GM08714 (cell line): ENCODE data around the gene PLPP3.

Experiments
- H3K4me3 ChIP-seq: fragments of 200-500 bp; sonication (Bioruptor generic); 2 replicates; pipeline ENCODE4 v1.5.1; 2014; ENCODE audit warnings: mild to moderate bottlenecking, low read length, inconsistent platforms
- ZNF274 ChIP-seq: IDR thresholded peaks from 2 replicates; pipeline ENCODE4 v1.6.1; 2012; ENCODE audit warnings: mild to moderate bottlenecking, low read depth, low read length

The PLPP3 gene

GRCh38 chr1:56510642-56511021 is 68.7 kb downstream of the PLPP3 start:
- no peak for TF ChIP-seq ZNF274

DNA sequence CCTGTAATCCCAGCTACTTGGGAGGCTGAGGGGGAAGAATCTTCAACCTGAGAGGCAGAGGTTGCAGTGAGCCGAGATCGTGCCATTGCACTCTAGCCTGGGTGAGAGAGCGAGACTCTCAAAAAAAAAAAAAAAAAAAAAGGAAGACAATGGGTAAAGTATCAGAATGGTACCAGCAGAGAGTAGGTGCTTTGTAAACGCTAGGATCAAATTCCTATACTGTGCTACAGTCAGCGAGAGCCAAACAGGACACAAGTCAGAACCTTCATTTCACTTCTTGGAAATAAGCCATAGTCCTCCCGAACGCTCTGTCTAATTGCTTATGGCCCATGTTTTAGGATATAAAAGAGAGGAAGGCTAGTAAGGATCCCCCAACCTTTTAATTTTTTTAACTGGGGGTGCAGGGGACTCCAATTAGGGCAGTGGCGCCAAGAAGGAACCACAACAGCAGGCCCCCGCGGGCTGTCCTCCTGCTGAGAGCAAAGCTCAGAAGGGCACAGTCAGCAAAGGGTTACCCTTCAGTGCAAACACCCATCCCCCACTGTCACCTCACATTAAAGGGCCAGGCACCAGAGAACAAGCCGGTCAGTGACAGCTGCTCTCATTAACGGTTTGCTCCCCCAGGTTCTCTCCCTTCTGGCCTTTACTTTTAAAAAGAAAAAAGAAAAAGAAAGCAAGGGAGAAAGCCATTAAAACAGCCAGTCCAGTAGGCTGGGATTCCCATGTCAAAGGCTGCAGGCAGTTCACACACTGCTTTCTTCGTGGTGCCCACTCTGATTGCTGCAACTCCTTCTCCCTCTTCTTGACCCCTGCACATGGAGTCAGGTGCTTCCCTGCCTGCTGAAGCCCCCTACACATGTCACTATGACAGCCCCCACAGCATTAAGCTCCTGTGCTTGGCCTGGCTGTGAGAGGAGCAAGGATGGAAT is 69.4 kb downstream of the PLPP3 start:
- TF ChIP-seq ZNF274 = no peak
- H3K4me3 ChIP-seq = no peak overlapping the region

More at GRCh38 chr1:56510642-56511021, 68.7 kb downstream of the PLPP3 start:
- no peak overlapping the region for H3K4me3 ChIP-seq

- TF ChIP-seq ZNF274 = no peak
- H3K4me3 ChIP-seq = no peak overlapping the region
Measured at GRCh38 chr1:56508523-56508983, 70.8 kb downstream of the PLPP3 start.

GRCh38 chr1:56507925-56508522 is 71.3 kb downstream of the PLPP3 start:
- no peak for TF ChIP-seq ZNF274
- no peak overlapping the region for H3K4me3 ChIP-seq

GRCh38 chr1:56506951-56507491 is 72.3 kb downstream of the PLPP3 start:
- TF ChIP-seq ZNF274 = no peak
- no peak overlapping the region for H3K4me3 ChIP-seq

GRCh38 chr1:56505792-56506743 is 73.3 kb downstream of the PLPP3 start:
- no peak overlapping the region for H3K4me3 ChIP-seq

GRCh38 chr1:56502700-56503245 is 76.6 kb downstream of the PLPP3 start:
- no peak overlapping the region for H3K4me3 ChIP-seq
- TF ChIP-seq ZNF274 = no peak

More at GRCh38 chr1:56505792-56506743, 73.3 kb downstream of the PLPP3 start:
- no peak for TF ChIP-seq ZNF274

DNA sequence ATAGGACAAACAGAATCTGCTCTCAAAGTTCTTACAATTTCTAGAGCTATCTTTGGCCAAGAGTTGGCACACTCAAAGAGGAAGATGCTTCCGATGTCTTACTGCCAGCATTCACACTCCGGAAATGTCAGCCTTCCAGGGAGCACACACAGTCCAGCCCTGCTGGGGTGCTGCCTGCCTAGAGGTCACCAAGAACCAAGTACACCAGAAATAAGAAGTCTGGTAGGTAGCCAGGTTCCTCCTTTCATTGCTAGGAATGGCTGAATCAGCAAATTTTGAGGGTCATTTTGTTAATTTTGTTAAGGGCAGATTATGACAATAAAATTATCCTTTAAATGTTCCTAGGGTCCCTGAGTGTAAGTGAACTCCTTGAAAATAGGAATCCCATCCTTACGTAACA is 77.5 kb downstream of the PLPP3 start:
- H3K4me3 ChIP-seq = no peak overlapping the region
- no peak for TF ChIP-seq ZNF274

- no peak for TF ChIP-seq ZNF274
- no peak overlapping the region for H3K4me3 ChIP-seq
Measured at GRCh38 chr1:56501426-56501825, 77.9 kb downstream of the PLPP3 start.

GRCh38 chr1:56496821-56497772 is 82.3 kb downstream of the PLPP3 start:
- TF ChIP-seq ZNF274 = no peak

GRCh38 chr1:56496158-56496557 is 83.2 kb downstream of the PLPP3 start:
- no peak overlapping the region for H3K4me3 ChIP-seq
- TF ChIP-seq ZNF274 = no peak

More at GRCh38 chr1:56496821-56497772, 82.3 kb downstream of the PLPP3 start:
- no peak overlapping the region for H3K4me3 ChIP-seq

DNA sequence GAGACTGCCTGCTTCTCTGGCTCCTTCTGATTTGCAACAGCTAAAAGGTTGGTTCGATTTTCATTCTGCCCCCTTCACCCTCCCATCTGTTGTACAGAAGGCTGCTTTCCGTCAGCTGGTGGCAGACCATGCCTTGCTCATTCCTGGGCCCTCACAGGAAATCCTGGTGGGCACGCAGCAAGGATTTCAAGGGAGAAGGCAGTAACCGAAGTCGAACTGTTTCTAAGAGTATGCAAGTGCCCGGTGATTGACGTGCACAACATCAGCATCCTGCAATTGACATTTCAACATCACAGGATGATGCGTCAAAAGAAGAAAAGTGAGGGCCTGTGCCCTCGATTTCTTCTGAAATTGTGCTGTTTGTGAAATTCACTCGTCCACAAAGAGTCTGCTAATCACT is 83.8 kb downstream of the PLPP3 start:
- no peak for TF ChIP-seq ZNF274
- H3K4me3 ChIP-seq = no peak overlapping the region
